ENCODE results near the gene GLRA3. TPM values are rescaled to one million over a fixed set of nuclear protein-coding genes. Genes with fewer than 3 reads are reported as not detected.

Gene GLRA3
- total and polyA plus RNA-seq, 2 of the 8 experiments (the other 6 are each of a cell fraction or from before 2014, with no cell fraction given): 0.02 TPM; not detected in 1

GRCh38 chr4:174761451-174761850 is 67.6 kb downstream of the GLRA3 start:
- H3K4me1 ChIP-seq (replicated peaks in 1 of 4; ENCODE audit: control insufficient read depth in 3 of 4, insufficient read depth in 4 of 4, low read length in 3 of 4): peaks cover 0 to 4% (median 1%) of the 10 kb centered on the region in 4 experiments; a peak in 1 of 7 replicates
- no peak overlapping the region for H3K4me2 ChIP-seq (ENCODE audit: insufficient read depth in 1 of 2, low read depth in 2 of 2, low read length in 2 of 2)
- no peak overlapping the region for H3K23ac ChIP-seq (ENCODE audit: insufficient read length)
- POLR2A ChIA-PET (ENCODE audit: partially characterized antibody): no interaction called here
- H2AFZ ChIP-seq (ENCODE audit: low read length): no peak overlapping the region
- no peak overlapping the region for H3K18ac ChIP-seq (ENCODE audit: extremely low read depth, low read length)
- FAIRE-seq: no peak
- H2BK15ac ChIP-seq (ENCODE audit: low read length): no peak overlapping the region
- no peak overlapping the region for H4K8ac ChIP-seq (ENCODE audit: extremely low read depth, insufficient read depth, low read length)
- no peak overlapping the region for H4K5ac ChIP-seq (ENCODE audit: insufficient read length, low read depth, low read length)
- no peak overlapping the region for H2BK5ac ChIP-seq (ENCODE audit: low read depth, low read length)
- CTCF ChIA-PET (ENCODE audit: partially characterized antibody): no interaction called here
- no peak for DNase-seq (ENCODE audit: low read depth in 1 of 2, low spot score in 2 of 2)
- no peaks in the 10 kb centered on the region for H3K9me3 ChIP-seq (ENCODE audit: insufficient read depth in 2 of 2, low read depth in 1 of 2, low read length in 1 of 2)
- H3K4ac ChIP-seq (replicated peaks; ENCODE audit: insufficient read length, low read depth, low read length): no peak overlapping the region
- H4K20me1 ChIP-seq (replicated peaks in 1 of 2; ENCODE audit: control insufficient read depth in 1 of 2, insufficient read depth in 2 of 2, low read length in 2 of 2): no peaks in the 10 kb centered on the region
- H3K9ac ChIP-seq (replicated peaks in 1 of 4; ENCODE audit: extremely low read depth in 1 of 4, low read depth in 3 of 4, low read length in 3 of 4): no peak overlapping the region
- H2BK20ac ChIP-seq (ENCODE audit: low read length): no peak overlapping the region
- H3K4me3 ChIP-seq (ENCODE audit: extremely low read depth in 1 of 4, insufficient read depth in 2 of 4, low read depth in 3 of 4, low read length in 4 of 4): no peak overlapping the region
- no peak overlapping the region for H3K56ac ChIP-seq (replicated peaks; ENCODE audit: insufficient read length, low read depth, low read length)
- H3K36me3 ChIP-seq (ENCODE audit: control insufficient read depth in 2 of 4, insufficient read depth in 4 of 4, low read length in 3 of 4): no peaks in the 10 kb centered on the region
- WGBS, 2 experiments (ENCODE audit: extremely low coverage in 1 of 2, insufficient coverage in 1 of 2, insufficient read length in 1 of 2, insufficient replicate concordance in 2 of 2, low coverage in 1 of 2, low lambda C conversion rate in 2 of 2, missing lambda C conversion rate in 1 of 2): 89% methylated on average over 1 of the region's 1 CpG; no CpG with 5 or more reads in 1 of the 2 experiments
- H3K23me2 ChIP-seq (ENCODE audit: low read depth, low read length): no peaks in the 10 kb centered on the region
- H3K27ac ChIP-seq (ENCODE audit: low read depth, low read length): no peak overlapping the region
- H4K91ac ChIP-seq (replicated peaks; ENCODE audit: insufficient read length, low read length): no peak overlapping the region
- no peaks in the 10 kb centered on the region for H3K27me3 ChIP-seq (replicated peaks in 1 of 4; ENCODE audit: control insufficient read depth in 3 of 4, extremely low read depth in 1 of 4, insufficient read depth in 3 of 4, low read length in 3 of 4)
- H3K79me1 ChIP-seq (ENCODE audit: low read depth, low read length): no peaks in the 10 kb centered on the region
- no peaks in the 10 kb centered on the region for H3K79me2 ChIP-seq (ENCODE audit: control insufficient read depth in 1 of 2, insufficient read depth in 2 of 2, low read length in 2 of 2)
- no peak overlapping the region for H2AK5ac ChIP-seq (ENCODE audit: low read depth, low read length)
- H2BK120ac ChIP-seq (replicated peaks; ENCODE audit: low read depth, low read length): no peak overlapping the region
- no peak overlapping the region for H3K14ac ChIP-seq (ENCODE audit: insufficient read length)
- no peak overlapping the region for H2BK12ac ChIP-seq (ENCODE audit: low read depth, low read length)
- TF ChIP-seq SRF (IDR thresholded peaks at IDR 0.05; ENCODE audit: low read depth, low read length): no peak
- no peak for TF ChIP-seq YY1 (IDR thresholded peaks at IDR 0.05; ENCODE audit: low read depth, low read length)
- no peak for TF ChIP-seq MAFK (IDR thresholded peaks at IDR 0.05; ENCODE audit: low read depth, low read length)
- no peak for TF ChIP-seq KDM4A (IDR thresholded peaks at IDR 0.05; ENCODE audit: low read depth, low read length, severe bottlenecking)
- TF ChIP-seq SUZ12 (IDR thresholded peaks at IDR 0.05; ENCODE audit: low read length): no peak
- TF ChIP-seq USF2 (IDR thresholded peaks at IDR 0.05; ENCODE audit: low read length): no peak
- TF ChIP-seq SP4 (IDR thresholded peaks at IDR 0.05; ENCODE audit: low read length): no peak
- no peak for TF ChIP-seq GTF2F1 (IDR thresholded peaks at IDR 0.05; ENCODE audit: borderline replicate concordance, low read depth, low read length)
- no peak for TF ChIP-seq SIX5 (IDR thresholded peaks at IDR 0.05; ENCODE audit: low read depth, low read length)
- no peak for TF ChIP-seq CBX8 (IDR thresholded peaks at IDR 0.05; ENCODE audit: borderline replicate concordance, low read depth, low read length)
- TF ChIP-seq BACH1 (IDR thresholded peaks at IDR 0.05; ENCODE audit: low read length): no peak
- TF ChIP-seq PHF8 (conservative IDR thresholded peaks at IDR 0.05; ENCODE audit: low read depth, low read length): no peak
- TF ChIP-seq, protein P1, sequence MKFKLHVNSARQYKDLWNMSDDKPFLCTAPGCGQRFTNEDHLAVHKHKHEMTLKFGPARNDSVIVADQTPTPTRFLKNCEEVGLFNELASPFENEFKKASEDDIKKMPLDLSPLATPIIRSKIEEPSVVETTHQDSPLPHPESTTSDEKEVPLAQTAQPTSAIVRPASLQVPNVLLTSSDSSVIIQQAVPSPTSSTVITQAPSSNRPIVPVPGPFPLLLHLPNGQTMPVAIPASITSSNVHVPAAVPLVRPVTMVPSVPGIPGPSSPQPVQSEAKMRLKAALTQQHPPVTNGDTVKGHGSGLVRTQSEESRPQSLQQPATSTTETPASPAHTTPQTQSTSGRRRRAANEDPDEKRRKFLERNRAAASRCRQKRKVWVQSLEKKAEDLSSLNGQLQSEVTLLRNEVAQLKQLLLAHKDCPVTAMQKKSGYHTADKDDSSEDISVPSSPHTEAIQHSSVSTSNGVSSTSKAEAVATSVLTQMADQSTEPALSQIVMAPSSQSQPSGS (IDR thresholded peaks at IDR 0.05; ENCODE audit: low read length): no peak

Measured in H1 (cell line).